GM12873 (cell line): ENCODE data around the gene NR2C2.

Experiments used
- TF ChIP-seq, protein P1 (sequence below): IDR thresholded peaks from 2 replicates; pipeline ENCODE4 v1.5.1; 2012; ENCODE audit warnings: low read depth, mild to moderate bottlenecking, moderate library complexity, low read length, control low read depth; ENCODE audit not compliant: insufficient read depth; ENCODE audit errors: missing control alignments

Gene NR2C2

GRCh38 chr3:15066467-15066866, 119.1 kb downstream of the NR2C2 start:
- TF ChIP-seq, protein P1, sequence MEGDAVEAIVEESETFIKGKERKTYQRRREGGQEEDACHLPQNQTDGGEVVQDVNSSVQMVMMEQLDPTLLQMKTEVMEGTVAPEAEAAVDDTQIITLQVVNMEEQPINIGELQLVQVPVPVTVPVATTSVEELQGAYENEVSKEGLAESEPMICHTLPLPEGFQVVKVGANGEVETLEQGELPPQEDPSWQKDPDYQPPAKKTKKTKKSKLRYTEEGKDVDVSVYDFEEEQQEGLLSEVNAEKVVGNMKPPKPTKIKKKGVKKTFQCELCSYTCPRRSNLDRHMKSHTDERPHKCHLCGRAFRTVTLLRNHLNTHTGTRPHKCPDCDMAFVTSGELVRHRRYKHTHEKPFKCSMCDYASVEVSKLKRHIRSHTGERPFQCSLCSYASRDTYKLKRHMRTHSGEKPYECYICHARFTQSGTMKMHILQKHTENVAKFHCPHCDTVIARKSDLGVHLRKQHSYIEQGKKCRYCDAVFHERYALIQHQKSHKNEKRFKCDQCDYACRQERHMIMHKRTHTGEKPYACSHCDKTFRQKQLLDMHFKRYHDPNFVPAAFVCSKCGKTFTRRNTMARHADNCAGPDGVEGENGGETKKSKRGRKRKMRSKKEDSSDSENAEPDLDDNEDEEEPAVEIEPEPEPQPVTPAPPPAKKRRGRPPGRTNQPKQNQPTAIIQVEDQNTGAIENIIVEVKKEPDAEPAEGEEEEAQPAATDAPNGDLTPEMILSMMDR = no peak

GRCh38 chr3:15069441-15069840, 122.1 kb downstream of the NR2C2 start:
- TF ChIP-seq, protein P1 = no peak

GRCh38 chr3:15071699-15072098, 124.3 kb downstream of the NR2C2 start:
- TF ChIP-seq, protein P1 = no peak

GRCh38 chr3:15074500-15074899, 127.1 kb downstream of the NR2C2 start:
- TF ChIP-seq, protein P1 = no peak

GRCh38 chr3:15079091-15079490, 131.7 kb downstream of the NR2C2 start:
- TF ChIP-seq, protein P1 = no peak

- TF ChIP-seq, protein P1 = no peak
Measured at GRCh38 chr3:15081960-15082664, 134.7 kb downstream of the NR2C2 start.

GRCh38 chr3:15083252-15083651, 135.9 kb downstream of the NR2C2 start:
- TF ChIP-seq, protein P1 = no peak
